ENCODE results near the gene TMEM63A.
A peak's percentile ranks its signal among the peaks of the same experiment; 100 is the strongest.
"Not testable (repeated sequence)": the region's sequence is repeated elsewhere in the genome, so short reads cannot be mapped to it uniquely, and the experiment has no call there.

The TMEM63A gene

GRCh38 chr1:225881959-225882693 is at the start of gene TMEM63A:
TSS of gene TMEM63A (minus strand) at chr1:225882380. CDS start at chr1:225877580, 4,800 bp downstream.
- DNase-seq (ENCODE audit: low read depth) = peak; percentile 84

- no peak for DNase-seq (ENCODE audit: low read depth)
Observed at GRCh38 chr1:225931270-225932136, 49.3 kb upstream of the TMEM63A start.

GRCh38 chr1:225930566-225930965 is 48.4 kb upstream of the TMEM63A start:
- DNase-seq (ENCODE audit: low read depth) = no peak

GRCh38 chr1:225929462-225929861 is 47.3 kb upstream of the TMEM63A start:
- not testable (repeated sequence) for DNase-seq (ENCODE audit: low read depth)

- no peak for DNase-seq (ENCODE audit: low read depth)
Observed at GRCh38 chr1:225928186-225929175, 46.3 kb upstream of the TMEM63A start.

GRCh38 chr1:225926551-225927113 is 44.5 kb upstream of the TMEM63A start:
- no peak for DNase-seq (ENCODE audit: low read depth)

GRCh38 chr1:225923692-225924555 is 41.7 kb upstream of the TMEM63A start, which contains the start of gene PYCR2:
TSS of gene PYCR2 (minus strand) at chr1:225924250. CDS start at chr1:225924110, 140 bp downstream.
- peak; percentile 93 for DNase-seq (ENCODE audit: low read depth)

GRCh38 chr1:225923381-225923691 is 41.2 kb upstream of the TMEM63A start:
- no peak for DNase-seq (ENCODE audit: low read depth)

GRCh38 chr1:225921734-225922709 is 39.8 kb upstream of the TMEM63A start:
- no peak for DNase-seq (ENCODE audit: low read depth)

GRCh38 chr1:225919906-225920305 is 37.7 kb upstream of the TMEM63A start:
- no peak for DNase-seq (ENCODE audit: low read depth)

GRCh38 chr1:225918280-225918679 is 36.1 kb upstream of the TMEM63A start:
- DNase-seq (ENCODE audit: low read depth) = no peak

GRCh38 chr1:225917536-225917935 is 35.4 kb upstream of the TMEM63A start:
- no peak for DNase-seq (ENCODE audit: low read depth)

- DNase-seq (ENCODE audit: low read depth) = no peak
Observed at GRCh38 chr1:225917101-225917500, 34.9 kb upstream of the TMEM63A start.

GRCh38 chr1:225915538-225915991 is 33.4 kb upstream of the TMEM63A start:
- no peak for DNase-seq (ENCODE audit: low read depth)

- no peak for DNase-seq (ENCODE audit: low read depth)
Observed at GRCh38 chr1:225914947-225915346, 32.8 kb upstream of the TMEM63A start.

- DNase-seq (ENCODE audit: low read depth) = no peak
Observed at GRCh38 chr1:225914391-225914790, 32.2 kb upstream of the TMEM63A start.

GRCh38 chr1:225911191-225912130 is 29.3 kb upstream of the TMEM63A start:
- peak; percentile 65 for DNase-seq (ENCODE audit: low read depth)

- no peak for DNase-seq (ENCODE audit: low read depth)
Observed at GRCh38 chr1:225909477-225909876, 27.3 kb upstream of the TMEM63A start.

Data from activated T-helper 1 cell treated with Interleukin-2 at 50 U/mL for 16 hours (primary cell).